NCI-H526 treated with DMSO at 0.1 percent for 48 hours (cell line): ENCODE data around the gene IPMK.
"Not testable (repeated sequence)": the region's sequence is repeated elsewhere in the genome, so short reads cannot be mapped to it uniquely, and the experiment has no call there.

ENCODE experiments used
- DNase-seq: peaks from one replicate; lab custom pipeline; 2025; lab: John Stamatoyannopoulos, UW

The IPMK gene

GRCh38 chr10:58266826-58267712, 625 bp downstream of the IPMK start:
- DNase-seq, result peak; percentile 18

GRCh38 chr10:58266003-58266825, 1.5 kb downstream of the IPMK start:
- no peak for DNase-seq

DNA sequence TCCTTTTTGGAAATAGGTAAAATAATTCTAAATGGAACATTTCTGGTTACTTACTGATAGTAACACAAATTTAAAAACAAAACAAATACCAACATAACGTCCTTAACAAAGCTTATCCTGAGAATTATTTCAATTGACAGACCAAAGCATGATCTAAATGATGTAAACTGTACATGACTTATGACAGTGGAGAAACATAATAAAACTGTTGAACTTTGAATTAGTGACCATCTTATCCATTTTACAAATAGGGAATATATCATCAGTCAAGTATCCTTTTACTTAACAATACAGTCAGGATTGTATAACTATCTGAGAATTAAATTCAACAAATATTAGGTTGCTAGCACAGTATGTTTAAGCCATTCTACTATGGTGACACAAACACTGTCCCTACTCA, 2.4 kb downstream of the IPMK start:
- DNase-seq, result no peak

- DNase-seq, result peak; percentile 10
Observed at GRCh38 chr10:58264780-58265179, 2.9 kb downstream of the IPMK start.

GRCh38 chr10:58262766-58263165, 4.9 kb downstream of the IPMK start:
- no peak for DNase-seq

DNA sequence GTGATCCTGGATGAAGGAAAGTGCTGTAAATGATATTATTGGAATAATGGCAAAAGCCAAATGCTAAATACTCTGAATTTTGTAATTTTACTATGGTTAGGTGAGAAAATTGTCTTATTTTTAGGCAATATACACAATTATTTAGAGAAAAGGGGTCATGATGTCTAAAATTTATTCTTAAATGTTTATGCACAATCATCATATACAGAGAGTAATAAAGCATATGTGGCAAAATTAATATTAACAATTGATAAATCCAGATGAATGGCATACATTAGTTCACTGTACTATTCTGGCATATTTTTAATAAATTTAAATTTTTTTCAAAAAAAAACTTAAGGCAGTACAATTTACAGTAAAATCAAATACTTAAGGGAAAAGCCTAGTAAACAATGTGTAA, 7.4 kb downstream of the IPMK start:
- DNase-seq, result no peak

GRCh38 chr10:58258977-58259692, 8.6 kb downstream of the IPMK start:
- no peak for DNase-seq

GRCh38 chr10:58256013-58256780, 11.5 kb downstream of the IPMK start:
- not testable (repeated sequence) for DNase-seq

DNA sequence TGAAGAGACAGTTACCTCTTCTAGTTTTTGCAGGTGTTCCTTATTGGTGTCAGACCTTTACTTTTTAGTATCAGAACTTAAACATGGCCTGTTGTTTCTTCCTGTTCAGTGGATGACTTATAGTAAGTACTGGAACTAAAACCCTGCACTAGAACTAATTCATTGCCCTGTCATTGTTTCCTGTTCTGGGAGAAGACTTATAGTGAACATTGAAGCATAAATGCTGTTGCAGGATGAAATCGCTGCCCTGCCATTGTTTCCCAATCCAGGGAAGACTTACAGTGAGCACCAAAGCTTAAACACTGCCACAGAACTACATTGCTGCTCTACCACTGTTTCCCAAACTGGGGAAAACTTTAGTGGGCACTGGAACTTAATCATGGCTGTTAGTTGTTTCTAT, 13.1 kb downstream of the IPMK start:
- DNase-seq, result no peak

- no peak for DNase-seq
Observed at GRCh38 chr10:58253184-58253583, 14.5 kb downstream of the IPMK start.

GRCh38 chr10:58244666-58245065, 23.0 kb downstream of the IPMK start:
- not testable (repeated sequence) for DNase-seq

DNA sequence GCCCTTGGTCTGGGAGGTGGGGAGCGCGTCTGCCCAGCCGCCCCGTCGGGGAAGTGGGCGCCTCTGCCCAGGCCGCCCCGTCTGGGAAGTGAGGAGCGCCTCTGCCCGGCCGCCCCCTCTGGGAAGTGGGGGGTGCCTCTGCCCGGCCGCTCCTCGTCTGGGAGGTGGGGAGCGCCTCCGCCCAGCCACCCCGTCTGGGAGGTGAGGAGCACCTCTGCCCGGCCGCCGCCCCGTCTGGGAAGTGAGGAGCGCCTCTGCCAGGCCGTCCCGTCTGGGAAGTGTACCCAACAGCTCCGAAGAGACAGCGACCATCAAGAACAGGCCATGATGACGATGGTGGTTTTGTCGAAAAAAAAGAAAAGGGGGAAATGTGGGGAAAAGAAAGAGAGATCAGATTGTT, 23.5 kb downstream of the IPMK start:
- DNase-seq, result not testable (repeated sequence)

GRCh38 chr10:58243801-58244200, 23.9 kb downstream of the IPMK start:
- not testable (repeated sequence) for DNase-seq

- DNase-seq, result no peak
Observed at GRCh38 chr10:58243269-58243668, 24.4 kb downstream of the IPMK start.

DNA sequence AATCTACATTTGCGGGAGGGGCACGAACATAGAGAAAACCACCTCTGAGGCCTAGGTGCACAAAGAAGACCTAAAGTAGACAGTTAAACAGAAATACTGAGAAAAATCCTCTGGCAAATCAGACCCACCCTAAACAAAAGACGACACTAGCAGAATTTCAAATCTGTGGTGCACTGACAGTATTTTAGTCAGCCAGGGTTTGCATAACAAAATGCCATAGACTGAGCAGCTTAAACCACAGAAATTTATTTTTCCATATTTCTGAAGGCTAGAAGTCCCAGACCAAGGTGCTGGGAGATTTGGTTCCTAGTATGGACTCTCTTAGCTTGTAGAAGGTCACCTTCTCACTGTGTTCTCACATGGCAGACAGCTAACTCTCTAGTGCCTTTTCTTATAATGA, 26.3 kb downstream of the IPMK start:
- no peak for DNase-seq

- DNase-seq, result no peak
Observed at GRCh38 chr10:58240531-58240930, 27.2 kb downstream of the IPMK start.

DNA sequence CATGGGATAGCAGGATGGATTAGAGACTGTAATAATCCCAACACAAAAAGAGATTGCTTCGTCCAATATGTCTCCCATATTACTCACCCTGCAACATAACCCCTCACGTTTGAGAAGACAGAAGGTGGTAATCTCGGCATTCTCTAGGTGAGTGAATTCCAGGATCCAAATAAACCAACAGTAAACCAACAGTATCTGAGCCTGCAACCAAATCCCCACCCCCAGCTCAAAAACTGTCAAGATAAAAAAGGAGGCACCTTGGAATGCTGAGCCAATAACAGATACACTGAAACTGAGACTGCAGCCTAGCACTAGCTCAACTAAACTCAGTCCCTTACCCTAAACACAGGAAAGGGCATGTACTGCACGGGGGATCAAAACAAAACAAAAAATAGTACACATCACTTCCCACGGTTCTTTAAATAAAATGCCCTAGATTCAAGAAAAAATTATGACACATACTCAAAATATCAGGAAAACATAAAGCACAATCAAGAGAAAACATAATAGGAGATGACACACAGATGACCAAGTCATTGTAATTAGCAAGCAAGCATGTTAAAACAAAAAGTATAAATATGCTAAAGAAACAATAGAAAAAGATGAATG, 28.0 kb downstream of the IPMK start:
- no peak for DNase-seq

DNA sequence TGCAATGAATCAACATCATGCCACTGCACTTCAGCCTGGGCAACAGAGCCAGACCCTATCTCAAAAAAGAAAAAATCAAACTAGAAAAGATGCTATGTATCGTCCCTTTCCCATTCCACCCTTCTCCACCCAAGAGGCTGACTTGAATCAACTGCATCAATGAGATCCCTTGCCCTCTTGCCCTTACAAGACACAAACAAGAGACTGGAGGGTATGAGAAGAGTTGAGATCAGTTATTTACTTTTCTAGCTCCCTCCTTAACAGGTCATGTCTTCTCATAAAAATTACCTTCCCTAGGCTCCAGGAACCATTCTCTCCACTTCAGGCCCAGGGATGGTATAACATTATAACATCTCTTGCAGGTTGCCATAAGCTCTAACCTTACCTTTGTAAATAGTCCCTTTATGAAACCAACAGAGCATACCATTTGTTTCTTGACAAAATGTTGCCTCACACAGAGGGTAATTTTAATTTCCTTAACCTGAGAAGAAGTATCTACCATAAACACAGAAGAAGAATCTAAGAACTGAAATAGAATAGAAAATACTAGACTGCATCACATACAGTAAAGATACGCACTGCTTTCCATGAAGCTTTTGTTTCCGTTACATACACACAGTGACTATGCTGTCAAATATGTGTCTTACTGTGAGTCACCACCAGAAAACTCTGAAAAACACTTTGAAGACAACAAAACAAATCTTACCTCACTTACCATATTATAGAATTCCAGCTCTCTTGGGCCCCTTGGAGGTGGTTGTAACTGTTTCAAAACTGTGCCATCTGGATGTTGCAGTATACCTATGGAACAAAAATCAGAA, 30.5 kb downstream of the IPMK start:
- no peak for DNase-seq

- DNase-seq, result not testable (repeated sequence)
Observed at GRCh38 chr10:58229856-58230255, 37.8 kb downstream of the IPMK start.

DNA sequence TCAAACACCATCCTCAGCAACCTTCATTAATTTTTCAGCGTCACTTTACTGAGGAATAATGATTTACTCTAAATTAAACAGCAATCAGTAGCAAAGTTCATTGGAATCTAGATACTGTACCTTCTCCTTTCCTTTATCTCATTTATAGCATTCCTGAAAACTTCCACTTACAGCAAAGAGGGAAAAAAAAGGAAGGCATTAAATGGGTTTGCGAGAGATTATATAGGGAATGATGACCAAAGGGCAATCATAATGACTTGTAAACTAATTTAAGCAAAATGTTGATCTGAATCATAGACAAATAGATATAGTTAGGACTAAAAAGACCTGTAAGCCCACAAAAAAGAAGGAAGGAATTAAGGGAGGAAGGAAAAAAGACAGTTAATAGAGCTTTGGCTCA, 42.0 kb downstream of the IPMK start:
- no peak for DNase-seq
